Stimulated activated CD4-positive, alpha-beta T cell treated with anti-CD3 and anti-CD28 coated beads, Interleukin-4, amount 100 ng/mL, for 24 hours (primary cell): ENCODE measurements around the gene FCHSD2.
"Not testable (repeated sequence)": the region's sequence is repeated elsewhere in the genome, so short reads cannot be mapped to it uniquely, and the experiment has no call there.

ENCODE experiments used
- DNase-seq: peaks from one replicate; pipeline ENCODE4 v3.0.0-alpha.2; 2020

FCHSD2 gene

DNA sequence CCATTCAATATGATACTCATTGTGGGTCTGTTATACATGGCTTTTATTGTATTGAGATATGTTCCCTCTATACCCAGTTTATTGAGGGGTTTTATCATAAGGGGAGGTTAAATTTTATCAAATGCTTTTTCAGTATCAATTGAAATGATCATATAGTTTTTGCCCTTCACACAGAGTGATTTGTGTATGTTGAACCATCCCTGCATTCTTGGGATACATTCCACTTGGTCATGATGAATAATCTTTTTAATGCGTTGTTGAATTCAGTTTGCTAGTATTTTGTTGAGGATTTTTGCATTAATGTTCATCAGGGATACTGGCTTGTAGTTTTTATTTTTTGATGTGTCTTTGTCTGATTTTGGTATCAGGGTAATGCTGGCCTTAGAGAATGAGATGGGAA, 229.9 kb downstream of the FCHSD2 start:
- no peak for DNase-seq

- DNase-seq, result not testable (repeated sequence)
Observed at GRCh38 chr11:72909558-72910388, 232.3 kb downstream of the FCHSD2 start.

DNA sequence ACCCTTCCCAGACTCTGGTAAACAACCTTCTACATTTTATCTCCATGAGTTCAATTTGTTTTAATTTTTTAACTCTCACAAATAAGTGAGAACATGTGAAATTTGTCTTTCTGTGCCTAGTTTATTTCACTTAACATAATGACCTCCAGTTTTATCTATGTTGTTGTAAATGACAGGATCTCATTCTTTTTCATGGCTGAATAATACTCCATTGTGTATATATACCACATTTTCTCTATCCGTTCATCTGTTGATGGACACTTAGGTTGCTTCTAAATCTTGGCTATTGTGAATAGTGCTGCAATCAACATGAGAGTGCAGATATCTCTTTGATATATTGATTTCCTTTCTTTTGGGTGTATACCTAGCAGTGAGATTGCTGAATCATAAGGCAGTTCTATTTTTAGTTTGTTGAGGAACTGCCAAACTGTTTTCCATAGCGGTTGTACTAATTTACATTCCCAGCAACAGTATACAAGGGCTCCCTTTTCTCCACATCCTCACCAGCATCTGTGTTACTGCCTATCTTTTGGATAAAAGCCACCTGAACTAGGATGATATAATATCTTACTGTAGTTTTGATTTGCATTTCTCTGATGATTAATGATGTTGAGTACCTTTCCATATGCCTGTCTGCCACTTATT, 234.0 kb downstream of the FCHSD2 start:
- no peak for DNase-seq

- DNase-seq, result no peak
Observed at GRCh38 chr11:72904016-72904415, 238.1 kb downstream of the FCHSD2 start.

DNA sequence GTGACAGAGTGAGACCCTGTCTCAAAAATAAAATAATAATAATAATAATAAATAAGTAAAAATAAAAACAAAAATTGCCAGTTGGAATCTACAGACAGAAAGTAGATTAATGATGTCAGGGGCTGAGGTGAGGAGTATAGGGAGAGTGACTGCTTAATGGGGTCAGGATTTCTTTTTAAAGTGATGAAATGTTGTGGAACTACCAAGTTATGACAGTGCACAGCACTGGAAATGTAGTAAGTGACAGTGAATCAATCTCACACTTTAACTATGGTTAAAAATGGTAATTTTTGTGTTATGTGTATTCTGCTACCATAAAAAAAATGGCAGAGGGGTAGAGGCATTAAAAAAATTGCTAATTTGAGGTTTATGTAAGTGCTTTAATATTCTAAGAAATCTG, 240.7 kb downstream of the FCHSD2 start:
- DNase-seq, result no peak

- no peak for DNase-seq
Observed at GRCh38 chr11:72900013-72900412, 242.1 kb downstream of the FCHSD2 start.

- no peak for DNase-seq
Observed at GRCh38 chr11:72899238-72899637, 242.9 kb downstream of the FCHSD2 start.

DNA sequence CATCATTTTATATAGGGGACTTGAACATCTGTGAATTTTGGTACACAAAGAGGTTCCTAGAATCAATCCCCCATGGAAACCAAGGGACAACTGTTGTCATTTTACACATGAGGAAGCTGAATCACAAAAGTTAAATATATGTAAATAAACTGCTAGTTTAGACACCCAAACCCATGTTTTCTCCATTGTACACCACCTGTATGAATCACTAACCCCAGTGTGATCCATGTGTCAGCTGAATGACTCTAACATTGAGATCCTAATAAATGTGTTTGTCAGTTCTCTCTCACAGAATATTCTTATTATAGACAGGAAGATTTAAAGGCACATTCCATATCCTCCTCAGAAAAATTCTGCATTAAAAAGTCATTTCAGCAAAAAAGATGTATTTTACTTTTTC, 244.6 kb downstream of the FCHSD2 start:
- no peak for DNase-seq

- DNase-seq, result no peak
Observed at GRCh38 chr11:72896431-72896830, 245.7 kb downstream of the FCHSD2 start.

GRCh38 chr11:72890881-72891280, 251.2 kb downstream of the FCHSD2 start:
- DNase-seq, result no peak

DNA sequence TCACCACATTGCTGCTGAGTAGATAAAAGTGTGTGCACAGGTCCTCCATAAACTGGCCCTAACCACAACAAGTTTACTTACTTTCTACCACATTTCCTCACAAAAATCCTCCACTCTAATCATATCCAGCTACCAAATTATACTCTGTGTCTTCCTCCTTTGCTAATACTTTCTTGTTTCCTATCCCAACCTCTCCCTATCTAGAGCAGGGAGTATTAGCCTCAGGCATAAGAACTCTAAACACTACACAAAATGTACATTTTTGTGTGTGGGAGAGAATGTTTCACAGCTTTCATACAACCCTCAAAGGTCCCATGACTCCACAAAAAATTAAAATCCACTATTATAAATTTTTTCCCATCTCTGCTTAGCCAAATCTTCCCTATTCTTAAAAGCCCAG, 255.5 kb downstream of the FCHSD2 start:
- DNase-seq, result no peak

- DNase-seq, result no peak
Observed at GRCh38 chr11:72885749-72886609, 256.1 kb downstream of the FCHSD2 start.

DNA sequence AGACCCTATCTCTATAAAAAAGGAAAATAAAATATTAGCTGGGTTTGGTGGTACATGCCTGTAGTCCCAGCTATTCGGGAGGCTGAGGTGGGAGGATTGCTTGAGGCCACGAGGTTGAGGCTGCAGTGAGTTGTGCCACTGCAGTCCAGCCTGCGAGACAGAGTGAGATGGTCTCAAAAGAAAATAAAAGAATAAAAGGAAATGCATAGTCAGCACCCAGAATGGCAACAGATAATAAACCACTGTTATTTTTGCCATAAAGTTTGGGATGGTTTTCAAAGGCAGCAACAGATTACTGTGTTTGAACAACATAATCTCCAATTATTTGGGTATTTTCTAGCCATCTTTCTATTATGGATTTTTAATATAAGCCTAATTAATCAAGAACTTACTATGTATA, 266.0 kb downstream of the FCHSD2 start:
- DNase-seq, result no peak

DNA sequence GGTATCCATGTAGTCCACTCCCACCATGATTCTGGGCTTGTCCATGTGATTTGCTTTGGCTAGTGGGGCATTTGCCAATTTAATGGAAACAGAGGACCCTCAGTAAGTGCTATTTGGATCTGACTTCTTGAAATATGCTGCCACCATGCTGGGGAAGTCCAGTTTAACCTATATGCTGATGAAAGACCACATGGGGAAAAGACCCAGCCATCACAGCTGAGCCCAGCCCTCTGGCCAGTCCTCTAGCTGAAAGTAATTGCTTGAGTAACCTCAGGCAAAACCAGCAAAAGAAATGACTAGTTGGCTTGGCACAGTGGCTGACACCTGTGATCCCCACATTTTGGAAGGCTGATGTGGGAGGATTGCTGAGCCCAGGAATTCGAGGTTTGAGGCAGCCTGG, 266.4 kb downstream of the FCHSD2 start:
- DNase-seq, result no peak

DNA sequence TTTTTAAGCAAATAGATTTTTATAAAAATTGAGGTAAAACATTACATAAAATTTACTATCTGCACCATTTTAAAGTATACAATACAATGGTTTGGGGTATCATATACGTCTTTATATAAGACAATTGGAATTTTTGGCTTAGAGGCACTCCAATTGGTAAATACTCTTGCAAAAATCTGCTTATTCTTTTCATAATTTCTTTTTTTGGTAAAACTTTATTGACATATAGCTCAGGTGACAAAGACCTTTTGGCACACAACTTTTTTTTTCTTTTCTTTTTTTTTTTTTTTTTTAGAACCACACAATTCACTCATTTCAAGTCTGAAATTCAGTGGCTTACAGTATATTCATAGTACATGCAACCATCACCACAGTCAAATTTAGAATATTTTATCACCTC, 270.1 kb downstream of the FCHSD2 start:
- no peak for DNase-seq

DNA sequence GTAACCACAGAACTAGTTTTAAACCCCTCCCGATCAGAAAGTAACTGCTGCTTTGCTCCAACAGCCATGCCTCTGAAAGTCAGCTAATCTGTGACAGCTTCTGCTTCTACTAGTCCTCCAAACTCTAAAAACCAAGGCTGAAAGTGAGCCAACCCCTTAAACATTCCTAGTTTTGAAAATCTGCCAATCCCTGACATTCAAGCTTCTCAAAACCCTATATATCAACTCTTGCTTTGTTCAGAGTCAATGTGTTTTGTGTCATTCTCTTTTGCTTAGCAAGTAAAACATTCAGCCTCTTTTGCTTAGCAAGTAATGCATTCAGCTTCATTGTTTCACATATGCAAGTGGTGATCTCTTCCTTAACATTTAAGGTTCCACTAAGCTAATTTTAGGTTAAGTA, 271.0 kb downstream of the FCHSD2 start:
- DNase-seq, result no peak

- DNase-seq, result no peak
Observed at GRCh38 chr11:72869831-72870230, 272.3 kb downstream of the FCHSD2 start.

- no peak for DNase-seq
Observed at GRCh38 chr11:72867970-72868369, 274.1 kb downstream of the FCHSD2 start.

DNA sequence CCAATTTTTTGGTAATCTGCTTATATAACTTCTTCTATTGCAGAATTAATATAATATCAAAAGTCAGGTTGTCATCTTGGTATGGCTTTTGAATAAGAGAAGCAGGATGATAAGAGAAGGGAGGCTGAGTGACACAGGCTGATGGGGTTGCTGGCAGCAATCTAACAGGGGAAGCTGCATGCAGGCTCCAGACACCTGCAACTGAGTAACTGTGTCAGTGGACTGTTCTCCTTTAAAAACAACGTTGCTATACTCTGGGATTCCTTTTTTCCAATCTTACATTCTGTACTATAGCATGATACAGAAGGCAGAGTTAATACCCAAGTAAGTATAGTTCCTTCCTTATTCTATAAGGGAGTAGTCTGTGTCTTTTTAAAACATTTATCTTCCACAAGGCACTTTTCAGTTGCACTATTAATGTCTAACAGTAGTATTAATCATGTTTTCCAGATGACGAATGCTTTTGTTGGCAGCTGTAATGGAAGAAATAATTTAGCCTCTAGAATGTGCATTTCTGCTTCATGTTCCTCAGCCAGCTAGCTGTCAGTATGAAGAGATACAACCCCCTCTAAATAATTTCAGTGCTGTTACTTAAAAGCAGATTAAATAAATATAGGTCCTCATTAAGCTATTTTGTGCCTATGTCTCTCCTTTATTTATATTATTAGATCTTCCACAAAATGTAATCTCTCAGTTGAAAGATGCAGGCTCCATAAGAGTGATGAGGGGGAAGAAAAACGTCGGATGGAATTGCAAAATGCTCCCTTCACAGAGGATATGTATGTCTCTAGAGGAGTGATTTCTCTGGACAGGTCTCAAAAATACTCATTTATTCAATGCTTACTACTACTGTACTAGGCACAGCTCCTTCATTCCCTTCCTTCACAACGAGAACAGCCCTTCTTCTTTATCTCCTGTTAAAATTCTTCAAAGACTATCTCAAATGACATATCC, 277.1 kb downstream of the FCHSD2 start:
- DNase-seq, result no peak

DNA sequence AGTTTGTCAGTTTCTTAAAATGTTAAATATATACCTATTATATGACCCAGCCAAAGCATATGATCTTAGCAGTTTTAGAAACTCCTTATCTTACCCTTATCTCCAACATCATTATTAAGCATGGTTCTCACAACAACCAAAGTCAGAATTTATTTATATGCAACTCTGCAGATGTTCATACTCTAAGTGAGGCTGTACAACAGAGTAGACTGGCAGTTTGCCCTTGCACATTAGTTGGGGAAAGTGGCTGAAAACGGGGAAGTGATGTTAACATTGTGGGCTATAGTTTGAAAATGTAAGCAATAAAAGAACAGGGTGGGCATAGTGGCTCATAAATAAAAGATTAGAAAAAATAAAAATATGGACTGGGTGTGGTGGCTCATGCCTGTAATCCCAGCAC, 278.2 kb downstream of the FCHSD2 start:
- no peak for DNase-seq

DNA sequence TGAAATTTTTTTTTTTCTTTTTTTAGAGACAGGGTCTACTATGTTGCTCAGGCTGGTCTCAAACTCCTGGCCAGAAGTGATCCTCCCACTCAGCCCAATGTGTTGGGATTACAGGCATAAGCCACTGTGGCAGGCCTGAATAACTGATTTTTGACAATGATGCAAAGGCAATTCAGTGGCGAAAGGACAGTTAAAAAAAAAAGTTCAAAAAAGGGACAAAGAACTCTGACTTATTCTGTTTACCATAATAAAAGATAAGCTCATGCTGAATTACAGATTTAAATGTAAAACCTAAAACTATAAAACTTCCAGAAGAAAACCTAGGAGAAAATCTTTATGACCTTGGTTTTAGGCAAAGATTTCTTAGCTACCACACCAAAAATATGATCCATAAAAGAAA, 279.0 kb downstream of the FCHSD2 start:
- DNase-seq, result no peak

DNA sequence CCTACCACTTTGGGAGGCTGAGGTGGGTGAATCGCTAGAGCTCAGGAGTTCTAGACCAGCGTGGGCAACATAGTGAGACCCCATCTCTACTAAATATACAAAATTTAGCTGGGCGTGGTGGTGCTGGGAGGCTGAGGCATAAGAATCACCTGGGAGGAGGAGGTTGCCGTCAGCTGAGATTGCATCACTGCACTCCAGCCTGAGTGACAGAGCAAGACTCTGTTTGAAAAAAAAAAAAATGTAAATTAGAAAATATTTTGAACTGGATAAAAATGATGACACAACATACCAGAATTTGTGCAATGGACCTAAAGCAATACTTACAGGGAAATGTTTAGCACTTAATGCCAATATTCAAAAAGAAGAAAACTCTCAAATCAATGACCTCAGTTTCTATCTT, 281.5 kb downstream of the FCHSD2 start:
- DNase-seq, result no peak

DNA sequence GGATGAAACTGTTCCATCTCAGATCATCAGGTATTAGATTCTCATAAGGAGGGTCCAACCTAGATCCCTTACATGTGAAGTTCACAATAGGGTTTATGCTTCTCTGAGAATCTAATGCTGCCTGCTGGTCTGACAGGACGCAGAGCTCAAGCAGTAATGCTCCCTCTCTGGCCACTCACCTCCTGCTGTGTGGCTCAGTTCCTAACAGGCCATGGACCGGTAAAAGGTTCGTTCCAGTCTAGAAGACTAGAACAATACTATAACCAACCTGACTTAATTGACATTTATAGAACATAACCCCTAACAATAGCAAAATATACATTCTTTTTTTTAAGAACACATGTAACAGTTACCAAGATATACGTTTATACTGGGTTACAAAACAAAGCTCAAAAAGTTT, 282.1 kb downstream of the FCHSD2 start:
- DNase-seq, result no peak
